ENCODE results near the gene EVX2. TPM values are rescaled to one million over a fixed set of nuclear protein-coding genes. Genes with fewer than 3 reads are reported as not detected.

Gene EVX2
- total and polyA plus RNA-seq, 2 of the 4 experiments (the other 2 are of a cell fraction) = not detected

DNA sequence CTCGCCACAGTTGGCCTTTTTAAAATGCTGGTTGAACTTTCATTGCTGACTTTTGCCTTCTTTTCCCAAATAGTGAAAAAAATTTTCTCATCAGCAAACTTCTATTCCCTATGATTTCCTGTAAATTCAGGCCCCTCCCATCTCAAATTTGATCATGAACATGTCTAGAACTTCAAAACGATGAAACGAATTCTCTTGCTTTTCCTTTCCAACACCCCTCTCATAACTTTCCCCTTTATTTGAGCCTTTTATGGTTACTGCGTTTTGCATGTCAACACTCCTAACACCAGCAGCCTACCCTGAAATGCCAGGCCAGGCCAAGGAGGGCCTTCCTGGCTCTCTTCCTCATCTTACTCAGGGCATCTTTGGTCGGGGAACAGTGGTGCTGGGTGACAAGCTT lies 7.1 kb upstream of the EVX2 start:
- ATAC-seq (ENCODE audit: low read depth) (no peak), DNase-seq (no peak)
- Histone ChIP-seq H3K27ac (ENCODE audit: insufficient read depth, low read length) (no peak overlapping the region), H2BK15ac (ENCODE audit: low read depth, low read length) (no peak overlapping the region), H3K36me3 (ENCODE audit: control insufficient read depth, insufficient read depth, low read length) (no peaks in the 10 kb centered on the region), H3K27me3 (ENCODE audit: control insufficient read depth, insufficient read depth, low read length) (peaks cover 85% of the 10 kb centered on the region), H3K4me3 (ENCODE audit: insufficient read depth, low read depth, low read length) (no peak overlapping the region), H2AK5ac (ENCODE audit: low read depth, low read length) (no peak overlapping the region), H3K18ac (ENCODE audit: low read depth, low read length) (no peak overlapping the region), H3K9me3 (ENCODE audit: control insufficient read depth, insufficient read depth, low read length) (peaks cover 10% of the 10 kb centered on the region), H3K4me2 (ENCODE audit: low read depth, low read length) (no peak overlapping the region), H2BK120ac (ENCODE audit: low read depth, low read length) (no peak overlapping the region), H3K14ac (replicated peaks; ENCODE audit: low read depth, low read length) (no peak overlapping the region), H3K56ac (ENCODE audit: extremely low read depth, insufficient read depth, low read length) (no peak overlapping the region), H4K5ac (ENCODE audit: low read depth, low read length) (no peak overlapping the region), H2AK9ac (replicated peaks; ENCODE audit: low read depth, low read length, poor library complexity) (no peak overlapping the region), H3K4me1 (ENCODE audit: control insufficient read depth, insufficient read depth, low read length) (no peaks in the 10 kb centered on the region), H3K79me1 (ENCODE audit: low read depth in 1 of 2, low read length in 2 of 2) (no peaks in the 10 kb centered on the region), H4K91ac (ENCODE audit: insufficient read depth, low read depth, low read length) (no peak overlapping the region), H3K9me1 (ENCODE audit: insufficient read depth, low read length) (no peaks in the 10 kb centered on the region), H3K9ac (ENCODE audit: low read depth, low read length) (no peak overlapping the region), H3K4ac (ENCODE audit: low read depth, low read length) (no peak overlapping the region), H3K23ac (ENCODE audit: low read depth, low read length) (no peak overlapping the region), H2BK5ac (ENCODE audit: low read depth, low read length, poor library complexity, severe bottlenecking) (no peak overlapping the region), H4K20me1 (ENCODE audit: insufficient read depth, low read length) (no peaks in the 10 kb centered on the region), H2AFZ (replicated peaks; ENCODE audit: low read length, poor library complexity) (no peak overlapping the region), H2BK20ac (ENCODE audit: low read depth, low read length) (no peak overlapping the region), H4K8ac (ENCODE audit: low read depth in 2 of 2, low read length in 2 of 2) (no peak overlapping the region)
- BruUV-seq (replicated peaks) = no TSS peak
- ChIA-PET CTCF (no interaction called here), POLR2A (ENCODE audit: unreplicated experiment) (no interaction called here)
- dilution Hi-C loops (cut with HindIII; ENCODE audit: low sequenced_read_pairs, unreplicated experiment) = no loop called here
- WGBS, 2 experiments (ENCODE audit: extremely low coverage in 2 of 2, insufficient read length in 1 of 2) = 8% methylated on average over 2 of the region's 5 CpGs; no CpG with 5 or more reads in 1 of the 2 experiments
- intact Hi-C loops (cut with micrococcal nuclease) = loop anchor here (10.0 kb wide), 1 partner anchor 1386 kb away; no protein-coding TSS in a partner anchor
- in situ Hi-C loops (cut with MboI; ENCODE audit: low sequenced_read_pairs) = loop anchor here (10.0 to 25.0 kb wide), 4 partner anchors 406 to 1354 kb away; no protein-coding TSS in a partner anchor
- no peak for TF ChIP-seq NFE2L2 (IDR thresholded peaks at IDR 0.05; ENCODE audit: low read depth, low read length)
- no peak for TF ChIP-seq FOS (IDR thresholded peaks at IDR 0.05; ENCODE audit: low read depth, low read length)
- TF ChIP-seq RAD21 (IDR thresholded peaks at IDR 0.05; ENCODE audit: low read length) = no peak
- TF ChIP-seq BHLHE40 (IDR thresholded peaks at IDR 0.05; ENCODE audit: low read depth, low read length) = no peak
- TF ChIP-seq MAZ (IDR thresholded peaks at IDR 0.05; ENCODE audit: borderline replicate concordance, low read depth, low read length) = no peak
- TF ChIP-seq, protein P1, sequence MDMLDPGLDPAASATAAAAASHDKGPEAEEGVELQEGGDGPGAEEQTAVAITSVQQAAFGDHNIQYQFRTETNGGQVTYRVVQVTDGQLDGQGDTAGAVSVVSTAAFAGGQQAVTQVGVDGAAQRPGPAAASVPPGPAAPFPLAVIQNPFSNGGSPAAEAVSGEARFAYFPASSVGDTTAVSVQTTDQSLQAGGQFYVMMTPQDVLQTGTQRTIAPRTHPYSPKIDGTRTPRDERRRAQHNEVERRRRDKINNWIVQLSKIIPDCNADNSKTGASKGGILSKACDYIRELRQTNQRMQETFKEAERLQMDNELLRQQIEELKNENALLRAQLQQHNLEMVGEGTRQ (IDR thresholded peaks at IDR 0.05; ENCODE audit: low read depth, low read length) = no peak

All from IMR-90 (cell line).